ENCODE measurements around the gene AFAP1L2.

The AFAP1L2 gene

GRCh38 chr10:114396464-114396863, 7.8 kb downstream of the AFAP1L2 start:
- no peak for TF ChIP-seq CTCF (conservative IDR thresholded peaks at IDR 0.05; ENCODE audit: control insufficient read depth, insufficient read depth, low read depth, low read length)
- no peak overlapping the region for H3K4me3 ChIP-seq (ENCODE audit: control insufficient read depth, low read depth, low read length)
- peak; percentile 34 for DNase-seq (ENCODE audit: low read depth)

- DNase-seq (ENCODE audit: low read depth), result no peak
- no peak overlapping the region for H3K4me3 ChIP-seq (ENCODE audit: control insufficient read depth, low read depth, low read length)
- no peak for TF ChIP-seq CTCF (conservative IDR thresholded peaks at IDR 0.05; ENCODE audit: control insufficient read depth, insufficient read depth, low read depth, low read length)
These were observed 8.8 kb downstream of the AFAP1L2 start for GRCh38 chr10:114395366-114396022.

GRCh38 chr10:114394531-114394930, 9.8 kb downstream of the AFAP1L2 start:
- DNase-seq (ENCODE audit: low read depth), result no peak
- TF ChIP-seq CTCF (conservative IDR thresholded peaks at IDR 0.05; ENCODE audit: control insufficient read depth, insufficient read depth, low read depth, low read length), result no peak
- H3K4me3 ChIP-seq (ENCODE audit: control insufficient read depth, low read depth, low read length), result no peak overlapping the region

GRCh38 chr10:114393886-114394285, 10.4 kb downstream of the AFAP1L2 start:
- no peak for TF ChIP-seq CTCF (conservative IDR thresholded peaks at IDR 0.05; ENCODE audit: control insufficient read depth, insufficient read depth, low read depth, low read length)
- no peak for DNase-seq (ENCODE audit: low read depth)
- H3K4me3 ChIP-seq (ENCODE audit: control insufficient read depth, low read depth, low read length), result no peak overlapping the region

GRCh38 chr10:114393482-114393881, 10.8 kb downstream of the AFAP1L2 start:
- no peak overlapping the region for H3K4me3 ChIP-seq (ENCODE audit: control insufficient read depth, low read depth, low read length)
- peak; percentile 64 for DNase-seq (ENCODE audit: low read depth)
- TF ChIP-seq CTCF (conservative IDR thresholded peaks at IDR 0.05; ENCODE audit: control insufficient read depth, insufficient read depth, low read depth, low read length), result no peak

GRCh38 chr10:114392112-114392835, 12.0 kb downstream of the AFAP1L2 start:
- no peak for TF ChIP-seq CTCF (conservative IDR thresholded peaks at IDR 0.05; ENCODE audit: control insufficient read depth, insufficient read depth, low read depth, low read length)
- no peak for DNase-seq (ENCODE audit: low read depth)
- no peak overlapping the region for H3K4me3 ChIP-seq (ENCODE audit: control insufficient read depth, low read depth, low read length)
